Endothelial cell of umbilical vein (primary cell): ENCODE results near the gene VPS33B. TPM values are rescaled to one million over a fixed set of nuclear protein-coding genes. Genes with fewer than 3 reads are reported as not detected.

Source experiments
- BruUV-seq: library from RNA; stranded (reverse); fragments of 400-500 nt; replicated peaks from 2 replicates; lab custom pipeline; 2021; lab: Mats Ljungman, UMichigan
- CTCF ChIA-PET: fragments of 300-600, 350-600 bp; sonication (Branson Sonifier 250); formaldehyde crosslinking; loops from one replicate; lab custom pipeline; 2021; ENCODE audit warnings: antibody characterized with exemption, inconsistent platforms; lab: Charles Lee
- POLR2A ChIA-PET: fragments of 300-600, 350-600 bp; sonication (Branson Sonifier 250); formaldehyde crosslinking; loops from one replicate; lab custom pipeline; 2021; ENCODE audit warnings: antibody characterized with exemption, inconsistent platforms; lab: Charles Lee
- DNase-seq: peaks from one replicate; pipeline ENCODE4 v3.0.0-alpha.2; 2011; ENCODE audit warnings: low read depth, low spot score
- FAIRE-seq: peaks from 2 replicates; lab custom pipeline; 2011; peaks lifted over from hg19 to GRCh38; lab: Jason Lieb, UNC
- H2AFZ ChIP-seq: 2 replicates; pipeline ENCODE4 v1.6.0; 2012; ENCODE audit warnings: low read depth, low read length, control low read depth, inconsistent platforms
- H3K27ac ChIP-seq: 2 replicates; pipeline ENCODE4 v1.5.1; 2011; ENCODE audit warnings: low read depth, mild to moderate bottlenecking, control low read depth, low read length, moderate library complexity; ENCODE audit not compliant: insufficient read depth
- H3K27me3 ChIP-seq, 2 experiments: 2 replicates each; pipeline versions ENCODE4 v1.6.0 to v1.6.1; 2011; ENCODE audit warnings: low read length in 2 of 2, mixed read lengths in 1 of 2; ENCODE audit not compliant: control insufficient read depth in 2 of 2, insufficient read depth in 2 of 2
- H3K36me3 ChIP-seq, 2 experiments: 2 replicates in 1 of 2; 3 replicates in 1 of 2; pipeline ENCODE4 v1.5.1; 2011; ENCODE audit warnings: low read length in 2 of 2, mild to moderate bottlenecking in 1 of 2, moderate library complexity in 1 of 2; ENCODE audit not compliant: control insufficient read depth in 2 of 2, insufficient read depth in 2 of 2; ENCODE audit errors: extremely low read depth in 1 of 2
- H3K4me1 ChIP-seq: 3 replicates; pipeline ENCODE4 v1.5.1; 2011; ENCODE audit warnings: mild to moderate bottlenecking, low read length; ENCODE audit not compliant: control insufficient read depth, insufficient read depth; ENCODE audit errors: extremely low read depth
- H3K4me2 ChIP-seq: 2 replicates; pipeline ENCODE4 v1.6.1; 2011; ENCODE audit warnings: low read length, control low read depth, mixed read lengths; ENCODE audit not compliant: insufficient read depth
- H3K4me3 ChIP-seq, 3 experiments: fragments of 200-600 bp in 1 of 3; sonication (generic), shearing (Covaris generic) in 1 of 3; replicated peaks in 1 of 3; 2 replicates each; pipeline ENCODE4 v1.5.1; 2011 to 2016; ENCODE audit warnings: control low read depth in 3 of 3, low read length in 3 of 3, mild to moderate bottlenecking in 2 of 3, inconsistent platforms in 1 of 3, low read depth in 1 of 3, moderate library complexity in 1 of 3; ENCODE audit not compliant: insufficient read depth in 1 of 3
- H3K79me2 ChIP-seq: 2 replicates; pipeline ENCODE4 v1.6.0; 2012; ENCODE audit warnings: low read length, inconsistent platforms; ENCODE audit not compliant: control insufficient read depth, insufficient read depth
- H3K9ac ChIP-seq: replicated peaks from 2 replicates; pipeline ENCODE3; 2011; ENCODE audit warnings: low read length, control low read depth; ENCODE audit not compliant: insufficient read depth; ENCODE audit errors: extremely low read depth
- H3K9me1 ChIP-seq: replicated peaks from 3 replicates; pipeline ENCODE4 v1.6.0; 2011; ENCODE audit warnings: mild to moderate bottlenecking, low read length; ENCODE audit not compliant: control insufficient read depth, insufficient read depth; ENCODE audit errors: extremely low read depth
- H3K9me3 ChIP-seq: replicated peaks from 2 replicates; pipeline ENCODE4 v1.5.1; 2012; ENCODE audit warnings: low read length, inconsistent platforms; ENCODE audit not compliant: control insufficient read depth, insufficient read depth
- H4K20me1 ChIP-seq: replicated peaks from 2 replicates; pipeline ENCODE3; 2011; ENCODE audit warnings: mild to moderate bottlenecking, low read length; ENCODE audit not compliant: control insufficient read depth, insufficient read depth; ENCODE audit errors: extremely low read depth
- EZH2 ChIP-seq: IDR thresholded peaks from 2 replicates; pipeline ENCODE4 v1.6.1; 2012; ENCODE audit warnings: borderline replicate concordance, low read depth, mild to moderate bottlenecking, moderate library complexity, low read length, inconsistent platforms; ENCODE audit not compliant: severe bottlenecking
- JUN ChIP-seq: IDR thresholded peaks from 2 replicates; pipeline ENCODE4 v1.6.1; 2011; ENCODE audit warnings: borderline replicate concordance, low read depth; ENCODE audit not compliant: insufficient read length, insufficient read depth
- MYC ChIP-seq: IDR thresholded peaks from one replicate; pipeline ENCODE4 v1.6.1; 2011; ENCODE audit warnings: mild to moderate bottlenecking, low read depth, low read length
- dilution Hi-C: fragments of 300-500 bp; cut with MboI; formaldehyde crosslinking; loops from one replicate; pipeline ENCODE4 v1.15.0; 2019; ENCODE audit warnings: low sequenced_read_pairs; ENCODE audit not compliant: extremely low pct_ligation_motif_present
- intact Hi-C: fragments of 100-400 bp; cut with micrococcal nuclease; formaldehyde crosslinking; loops from one replicate; pipeline ENCODE4 v1.10.0; 2022
- polyA plus RNA-seq, 4 experiments: library from polyadenylated mRNA; depleted of rRNA in 3 of 4; stranded (reverse) in 3 of 4; unstranded in 1 of 4; fragments of >200 nt; gene quantifications; 2 replicates each; pipeline versions ENCODE4 v1.2.1 to v1.2.3, GENCODE V29; 2011 to 2012; ENCODE audit warnings: missing spikeins in 1 of 4
- small RNA-seq: library from RNA; depleted of rRNA; stranded (forward); fragments of <200 nt; gene quantifications from one replicate; pipeline ENCODE3, GENCODE V24; 2012; ENCODE audit warnings: low replicate concordance, low read depth; ENCODE audit not compliant: insufficient read depth, insufficient read length
- total RNA-seq: library from RNA; stranded (reverse); gene quantifications from 2 replicates; pipeline ENCODE4 v1.2.3, GENCODE V29; 2021
- TF ChIP-seq, protein P1 (sequence below), 2 donors: IDR thresholded peaks; 1 replicate in 1 of 2; 2 replicates in 1 of 2; pipeline ENCODE4 v1.5.1; 2011; ENCODE audit warnings: low read length in 2 of 2, mild to moderate bottlenecking in 2 of 2, moderate library complexity in 2 of 2, control low read depth in 1 of 2, inconsistent platforms in 1 of 2, low read depth in 1 of 2; ENCODE audit not compliant: insufficient read depth in 1 of 2; ENCODE audit errors: extremely low read depth in 1 of 2
- TF ChIP-seq, protein P2 (sequence below): IDR thresholded peaks from 2 replicates; pipeline ENCODE4 v1.6.1; 2011; ENCODE audit not compliant: insufficient read depth, insufficient read length

Gene VPS33B
- total and polyA plus RNA-seq, 2 donors (not counting 3 experiments of a cell fraction or from before 2014, with no cell fraction given), result 11.8 to 14.2 TPM

DNA sequence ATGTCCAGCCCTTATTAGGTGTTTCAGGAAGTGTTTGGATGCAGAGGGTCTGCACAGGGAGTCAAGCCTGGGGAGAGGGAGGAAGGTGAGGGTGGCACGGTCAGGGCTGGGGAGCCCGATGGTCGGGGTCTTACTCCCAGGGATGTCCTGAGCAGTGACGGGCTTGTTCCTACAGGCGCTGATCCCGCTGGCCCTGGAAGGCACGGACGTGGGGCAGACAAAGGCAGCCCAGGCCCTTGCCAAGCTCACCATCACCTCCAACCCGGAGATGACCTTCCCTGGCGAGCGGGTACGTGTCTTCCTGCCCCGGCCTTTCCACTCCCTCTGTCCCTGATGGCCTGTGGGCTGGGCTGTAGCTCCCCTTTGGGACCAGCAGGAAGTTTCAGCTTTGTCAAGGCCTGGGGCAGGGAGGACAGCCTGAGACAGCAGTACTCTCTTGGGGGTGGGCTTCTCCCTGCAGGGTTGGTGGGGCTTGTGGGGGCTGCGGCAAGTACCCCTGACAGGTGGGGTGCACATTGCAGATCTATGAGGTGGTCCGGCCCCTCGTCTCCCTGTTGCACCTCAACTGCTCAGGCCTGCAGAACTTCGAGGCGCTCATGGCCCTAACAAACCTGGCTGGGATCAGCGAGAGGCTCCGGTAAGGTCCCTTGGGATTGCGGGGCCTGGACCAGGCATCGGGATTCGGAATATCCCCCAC, 72.3 kb downstream of the VPS33B start:
- no TSS peak for BruUV-seq
- Histone ChIP-seq H3K27ac (peak overlapping the region; percentile 46), H3K27me3 (no peaks in the 10 kb centered on the region), H4K20me1 (no peaks in the 10 kb centered on the region), H3K36me3 (peaks cover 21 to 62% of the 10 kb centered on the region in 2 experiments), H3K9me3 (no peaks in the 10 kb centered on the region), H3K79me2 (no peaks in the 10 kb centered on the region), H3K9me1 (no peaks in the 10 kb centered on the region), H2AFZ (no peak overlapping the region), H3K4me1 (peaks cover 10% of the 10 kb centered on the region), H3K4me3 (no peak overlapping the region), H3K4me2 (no peak overlapping the region), H3K9ac (no peak overlapping the region)
- TF ChIP-seq MYC, result no peak
- no peak for TF ChIP-seq EZH2
- TF ChIP-seq, protein P1, sequence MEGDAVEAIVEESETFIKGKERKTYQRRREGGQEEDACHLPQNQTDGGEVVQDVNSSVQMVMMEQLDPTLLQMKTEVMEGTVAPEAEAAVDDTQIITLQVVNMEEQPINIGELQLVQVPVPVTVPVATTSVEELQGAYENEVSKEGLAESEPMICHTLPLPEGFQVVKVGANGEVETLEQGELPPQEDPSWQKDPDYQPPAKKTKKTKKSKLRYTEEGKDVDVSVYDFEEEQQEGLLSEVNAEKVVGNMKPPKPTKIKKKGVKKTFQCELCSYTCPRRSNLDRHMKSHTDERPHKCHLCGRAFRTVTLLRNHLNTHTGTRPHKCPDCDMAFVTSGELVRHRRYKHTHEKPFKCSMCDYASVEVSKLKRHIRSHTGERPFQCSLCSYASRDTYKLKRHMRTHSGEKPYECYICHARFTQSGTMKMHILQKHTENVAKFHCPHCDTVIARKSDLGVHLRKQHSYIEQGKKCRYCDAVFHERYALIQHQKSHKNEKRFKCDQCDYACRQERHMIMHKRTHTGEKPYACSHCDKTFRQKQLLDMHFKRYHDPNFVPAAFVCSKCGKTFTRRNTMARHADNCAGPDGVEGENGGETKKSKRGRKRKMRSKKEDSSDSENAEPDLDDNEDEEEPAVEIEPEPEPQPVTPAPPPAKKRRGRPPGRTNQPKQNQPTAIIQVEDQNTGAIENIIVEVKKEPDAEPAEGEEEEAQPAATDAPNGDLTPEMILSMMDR (IDR thresholded peaks at IDR 0.05; ENCODE audit: extremely low read depth in 1 of 2, insufficient read depth in 1 of 2, low read depth in 1 of 2, low read length in 2 of 2), result no peak
- TF ChIP-seq, protein P2, sequence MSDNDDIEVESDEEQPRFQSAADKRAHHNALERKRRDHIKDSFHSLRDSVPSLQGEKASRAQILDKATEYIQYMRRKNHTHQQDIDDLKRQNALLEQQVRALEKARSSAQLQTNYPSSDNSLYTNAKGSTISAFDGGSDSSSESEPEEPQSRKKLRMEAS, result no peak
- no peak for TF ChIP-seq JUN
- intact Hi-C loops, result no loop called here
- CTCF ChIA-PET, result interaction anchor here (1.2 to 2.3 kb wide), 3 partner anchors 16 to 321 kb away, joined by 3 to 29 read pairs (median 4); partner anchors contain the start of genes HDDC3 and UNC45A
- DNase-seq (no peak), FAIRE-seq (no peak)
- dilution Hi-C loops, result no loop called here
- POLR2A ChIA-PET, result no interaction called here

Small RNA genes within 50 kb of the gene (small RNA-seq; reads per million reads assigned to genes)
- not detected for gene RF00019

Other genes with a start within 250 kb of the VPS33B start
- 131 and 145 TPM in 2 replicates for gene FURIN, start 154.0 kb downstream of the VPS33B start, total RNA-seq
- 77.4 and 96.9 TPM in 2 replicates for gene FURIN, start 154.0 kb downstream of the VPS33B start, polyA plus RNA-seq
- 51.0 and 58.1 TPM in 2 replicates for gene FES, start 138.1 kb downstream of the VPS33B start, total RNA-seq
- 41.5 and 55.7 TPM in 2 replicates for gene FES, start 138.1 kb downstream of the VPS33B start, polyA plus RNA-seq
- 52.1 and 60.9 TPM in 2 replicates for gene MAN2A2, start 119.3 kb downstream of the VPS33B start, total RNA-seq
- 77.7 and 106 TPM in 2 replicates for gene MAN2A2, start 119.3 kb downstream of the VPS33B start, polyA plus RNA-seq
- gene HDDC3, start 90.0 kb downstream of the VPS33B start, total RNA-seq, result 12.3 and 16.0 TPM in 2 replicates
- 20.2 and 21.8 TPM in 2 replicates for gene HDDC3, start 90.0 kb downstream of the VPS33B start, polyA plus RNA-seq
- gene UNC45A, start 87.3 kb downstream of the VPS33B start, total RNA-seq, result 106 and 108 TPM in 2 replicates
- 103 and 111 TPM in 2 replicates for gene UNC45A, start 87.3 kb downstream of the VPS33B start, polyA plus RNA-seq
- gene RCCD1, start 67.7 kb downstream of the VPS33B start, total RNA-seq, result 13.3 and 15.3 TPM in 2 replicates
- 7.7 and 8.8 TPM in 2 replicates for gene RCCD1, start 67.7 kb downstream of the VPS33B start, polyA plus RNA-seq
- gene PRC1, start 28.1 kb downstream of the VPS33B start, total RNA-seq, result 171 and 185 TPM in 2 replicates
- 270 and 280 TPM in 2 replicates for gene PRC1, start 28.1 kb downstream of the VPS33B start, polyA plus RNA-seq
- gene SV2B, start 77.7 kb upstream of the VPS33B start, total RNA-seq, result not detected in 2 replicates
- not detected in 2 replicates for gene SV2B, start 77.7 kb upstream of the VPS33B start, polyA plus RNA-seq